ENCODE data around the gene SLC35E1.

- TF ChIP-seq CTCF (IDR thresholded peaks at IDR 0.05; ENCODE audit: low read depth, low read length): no peak
- TF ChIP-seq EZH2phosphoT487 (IDR thresholded peaks at IDR 0.05; ENCODE audit: low read depth): no peak
These were observed 29.9 kb downstream of the SLC35E1 start, which contains the start of gene CHERP for GRCh38 chr19:16542045-16542909.

All from OCI-LY3 (cell line).